HG03139 (cell line): ENCODE measurements around the gene MAMDC2.

ENCODE experiments used
- ATAC-seq: cut with Tn5 transposase; IDR thresholded peaks from one replicate; pipeline ENCODE4 v1.9.1; 2021; ENCODE audit not compliant: unreplicated experiment

MAMDC2 gene

GRCh38 chr9:70130266-70130665 lies 86.6 kb downstream of the MAMDC2 start:
- ATAC-seq, result no peak

- ATAC-seq, result no peak
Measured at GRCh38 chr9:70131296-70131695, 87.6 kb downstream of the MAMDC2 start.

- ATAC-seq, result no peak
Measured at GRCh38 chr9:70133253-70134208, 89.9 kb downstream of the MAMDC2 start.

DNA sequence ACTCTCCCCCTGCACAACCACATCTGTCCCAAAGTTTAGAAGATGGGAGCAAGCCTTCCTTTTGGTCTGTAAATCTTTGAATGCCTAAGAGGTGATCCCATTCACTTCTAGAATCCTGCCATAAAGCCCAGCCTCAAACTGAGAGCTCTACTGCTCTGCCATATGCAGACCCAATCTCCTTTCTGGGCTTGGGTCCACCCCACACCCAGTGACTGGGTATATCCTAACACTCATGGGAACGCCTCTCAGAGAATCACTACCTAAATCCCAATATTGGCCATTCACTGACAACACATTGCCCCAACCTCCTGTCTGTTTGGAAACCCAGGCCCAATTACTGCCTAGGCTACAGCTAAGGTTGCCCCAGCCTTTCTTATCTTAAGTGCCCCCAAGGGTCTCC lies 90.7 kb downstream of the MAMDC2 start:
- ATAC-seq, result no peak

DNA sequence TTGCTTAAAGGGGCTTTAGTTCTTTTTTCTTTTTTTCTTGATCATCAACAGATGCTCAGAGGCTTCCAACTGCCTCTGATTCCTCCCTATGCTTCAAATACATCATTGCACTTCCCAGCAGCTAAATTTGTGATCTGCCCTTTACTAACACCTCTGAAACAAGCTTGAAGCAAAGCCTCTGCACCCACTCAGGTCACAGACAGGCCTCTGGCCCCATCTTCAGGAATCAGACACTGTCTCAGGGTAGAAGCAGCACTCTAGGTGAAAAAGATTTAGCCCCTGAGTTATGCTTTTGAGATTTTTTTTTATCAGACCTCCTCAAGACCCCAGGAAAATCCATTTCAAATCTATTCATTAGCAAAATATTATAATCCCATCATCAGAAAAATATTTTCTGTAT lies 91.5 kb downstream of the MAMDC2 start:
- no peak for ATAC-seq

- no peak for ATAC-seq
Measured at GRCh38 chr9:70136632-70137031, 93.0 kb downstream of the MAMDC2 start.

- ATAC-seq, result no peak
Measured at GRCh38 chr9:70137577-70137976, 93.9 kb downstream of the MAMDC2 start.

- no peak for ATAC-seq
Measured at GRCh38 chr9:70142101-70142500, 98.5 kb downstream of the MAMDC2 start.

DNA sequence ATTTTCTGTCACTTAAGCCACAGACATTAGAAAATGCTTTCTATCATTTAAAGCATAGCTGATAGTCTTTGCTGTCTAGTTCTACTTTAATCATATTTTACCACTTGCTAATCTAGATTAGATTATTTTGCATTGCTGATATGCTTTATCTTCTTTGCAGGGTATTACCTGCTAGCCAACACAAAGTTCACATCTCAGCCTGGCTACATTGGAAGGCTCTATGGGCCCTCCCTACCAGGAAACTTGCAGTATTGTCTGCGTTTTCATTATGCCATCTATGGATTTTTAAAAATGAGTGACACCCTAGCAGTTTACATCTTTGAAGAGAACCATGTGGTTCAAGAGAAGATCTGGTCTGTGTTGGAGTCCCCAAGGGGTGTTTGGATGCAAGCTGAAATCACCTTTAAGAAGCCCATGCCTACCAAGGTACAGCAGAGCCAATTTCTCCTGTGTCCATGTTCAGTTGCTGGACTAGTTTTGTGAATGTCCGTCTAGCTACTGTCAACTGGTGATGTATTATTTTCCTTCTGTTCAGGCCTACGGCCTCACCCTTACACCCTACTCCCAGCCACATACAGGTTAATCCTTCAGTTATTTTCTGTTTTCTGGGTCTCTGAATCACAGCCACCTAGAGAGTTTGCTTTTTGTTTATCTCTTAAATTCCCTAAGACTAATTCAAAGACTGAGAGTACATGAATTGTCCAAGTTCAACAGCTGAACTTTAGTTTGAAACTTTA lies 99.9 kb downstream of the MAMDC2 start:
- ATAC-seq, result no peak

- ATAC-seq, result no peak
Measured at GRCh38 chr9:70144131-70144503, 100.5 kb downstream of the MAMDC2 start.

- ATAC-seq, result no peak
Measured at GRCh38 chr9:70145981-70146380, 102.3 kb downstream of the MAMDC2 start.

- no peak for ATAC-seq
Measured at GRCh38 chr9:70147196-70147595, 103.5 kb downstream of the MAMDC2 start.

DNA sequence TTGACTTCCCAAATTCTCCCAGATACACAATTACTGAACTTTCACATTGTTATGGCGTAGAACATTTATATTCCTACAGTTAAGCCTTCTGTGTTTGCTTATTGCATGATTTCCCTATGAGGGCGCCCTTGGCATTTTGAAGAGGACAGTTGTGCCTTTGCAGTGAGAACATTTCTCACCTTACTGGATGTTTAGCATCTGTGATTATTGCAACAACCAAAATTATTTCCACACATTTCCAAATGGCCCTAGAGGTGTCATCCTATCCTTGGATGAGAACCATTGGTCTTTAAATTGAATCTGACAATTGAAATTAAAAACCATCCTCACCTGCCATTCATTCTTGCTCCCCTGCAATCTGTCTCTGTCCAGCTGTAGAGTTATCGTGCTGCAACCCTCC lies 104.0 kb downstream of the MAMDC2 start:
- no peak for ATAC-seq

GRCh38 chr9:70152350-70152749 lies 108.7 kb downstream of the MAMDC2 start:
- no peak for ATAC-seq

DNA sequence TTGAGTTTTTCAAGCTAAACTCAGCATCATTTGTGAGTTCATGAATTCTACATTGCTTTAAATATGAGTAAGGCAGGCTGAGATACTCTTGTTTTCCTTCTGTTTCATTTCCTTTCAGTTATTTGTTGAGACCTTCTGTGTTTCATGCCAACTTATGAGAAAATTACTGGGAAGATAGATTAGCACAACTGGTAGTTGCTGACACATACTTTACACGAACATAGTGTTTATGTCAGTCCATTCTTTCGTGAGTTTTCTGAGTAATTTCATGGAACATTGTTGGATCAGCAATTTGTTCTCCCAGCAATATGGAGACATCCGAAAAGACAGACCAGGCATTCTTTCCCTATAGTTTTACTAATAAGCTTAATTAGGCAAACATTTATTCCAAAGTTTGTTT lies 113.1 kb downstream of the MAMDC2 start:
- no peak for ATAC-seq

DNA sequence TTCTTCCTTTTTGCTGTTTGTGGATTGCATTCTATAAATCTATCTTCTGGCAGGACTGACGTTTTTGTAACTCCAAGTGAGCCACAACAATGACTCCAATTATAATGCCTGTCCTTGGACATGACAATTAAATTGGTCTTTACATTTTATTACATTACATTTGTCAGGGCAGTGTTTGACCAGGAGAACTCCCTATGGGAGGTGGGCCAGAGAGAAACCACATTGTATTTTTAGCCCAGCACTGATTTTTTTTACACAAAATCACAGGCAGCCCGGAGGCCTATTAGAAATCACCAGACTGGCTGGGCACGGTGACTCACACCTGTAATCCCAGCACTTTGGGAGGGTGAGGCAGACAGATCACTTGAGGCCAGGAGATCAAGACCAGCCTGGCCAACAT lies 116.0 kb downstream of the MAMDC2 start:
- no peak for ATAC-seq

GRCh38 chr9:70160686-70161600 lies 117.3 kb downstream of the MAMDC2 start:
- no peak for ATAC-seq

GRCh38 chr9:70165006-70165602 lies 121.5 kb downstream of the MAMDC2 start:
- ATAC-seq, result no peak

DNA sequence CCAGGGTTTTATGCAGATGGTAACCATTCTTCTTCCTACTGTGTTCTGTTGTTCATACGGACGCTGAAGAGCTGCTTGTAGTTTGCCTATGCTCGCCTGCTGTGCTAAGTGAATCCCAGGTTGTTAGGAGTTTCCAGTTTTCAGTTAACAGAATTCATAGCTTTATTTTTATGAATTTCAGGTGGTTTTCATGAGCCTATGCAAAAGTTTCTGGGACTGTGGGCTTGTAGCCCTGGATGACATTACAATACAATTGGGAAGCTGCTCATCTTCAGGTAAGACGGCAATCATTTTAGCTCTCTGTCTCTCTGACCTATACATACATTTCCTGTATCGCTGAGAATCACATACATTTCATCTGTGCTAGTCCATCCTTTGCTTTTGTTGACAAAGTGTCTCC lies 124.9 kb downstream of the MAMDC2 start:
- ATAC-seq, result no peak

DNA sequence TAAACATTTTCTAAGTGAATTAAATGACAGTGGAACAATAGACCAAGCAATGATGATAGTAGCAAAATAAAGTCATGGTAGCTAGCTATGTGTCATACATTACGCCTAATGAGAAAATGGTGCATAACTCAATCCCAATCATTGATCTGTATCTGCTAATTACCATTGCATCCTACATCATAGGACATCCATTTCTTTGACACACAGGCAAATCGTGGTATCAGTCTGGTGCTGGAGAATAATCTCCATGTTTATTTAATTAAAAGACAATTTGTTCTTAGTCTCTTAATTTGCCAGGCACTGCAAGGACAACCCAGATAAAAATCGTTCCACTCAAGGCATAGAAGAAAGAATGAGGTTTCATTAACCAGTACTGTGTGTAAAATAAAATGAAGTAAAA lies 125.6 kb downstream of the MAMDC2 start:
- ATAC-seq, result no peak
